Stimulated activated CD8-positive, alpha-beta memory T cell treated with anti-CD3 and anti-CD28 coated beads, Interleukin-15, amount 100 ng/mL, for 48 hours (primary cell): ENCODE results near the gene PTPRA.
A peak's percentile ranks its signal among the peaks of the same experiment; 100 is the strongest.
"Not testable (repeated sequence)": the region's sequence is repeated elsewhere in the genome, so short reads cannot be mapped to it uniquely, and the experiment has no call there.

Source experiments
- DNase-seq, 2 donors: peaks; one replicate each; pipeline ENCODE4 v3.0.0-alpha.2; 2020; ENCODE audit warnings: low read depth in 2 of 2

PTPRA gene, protein sequence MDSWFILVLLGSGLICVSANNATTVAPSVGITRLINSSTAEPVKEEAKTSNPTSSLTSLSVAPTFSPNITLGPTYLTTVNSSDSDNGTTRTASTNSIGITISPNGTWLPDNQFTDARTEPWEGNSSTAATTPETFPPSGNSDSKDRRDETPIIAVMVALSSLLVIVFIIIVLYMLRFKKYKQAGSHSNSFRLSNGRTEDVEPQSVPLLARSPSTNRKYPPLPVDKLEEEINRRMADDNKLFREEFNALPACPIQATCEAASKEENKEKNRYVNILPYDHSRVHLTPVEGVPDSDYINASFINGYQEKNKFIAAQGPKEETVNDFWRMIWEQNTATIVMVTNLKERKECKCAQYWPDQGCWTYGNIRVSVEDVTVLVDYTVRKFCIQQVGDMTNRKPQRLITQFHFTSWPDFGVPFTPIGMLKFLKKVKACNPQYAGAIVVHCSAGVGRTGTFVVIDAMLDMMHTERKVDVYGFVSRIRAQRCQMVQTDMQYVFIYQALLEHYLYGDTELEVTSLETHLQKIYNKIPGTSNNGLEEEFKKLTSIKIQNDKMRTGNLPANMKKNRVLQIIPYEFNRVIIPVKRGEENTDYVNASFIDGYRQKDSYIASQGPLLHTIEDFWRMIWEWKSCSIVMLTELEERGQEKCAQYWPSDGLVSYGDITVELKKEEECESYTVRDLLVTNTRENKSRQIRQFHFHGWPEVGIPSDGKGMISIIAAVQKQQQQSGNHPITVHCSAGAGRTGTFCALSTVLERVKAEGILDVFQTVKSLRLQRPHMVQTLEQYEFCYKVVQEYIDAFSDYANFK

DNA sequence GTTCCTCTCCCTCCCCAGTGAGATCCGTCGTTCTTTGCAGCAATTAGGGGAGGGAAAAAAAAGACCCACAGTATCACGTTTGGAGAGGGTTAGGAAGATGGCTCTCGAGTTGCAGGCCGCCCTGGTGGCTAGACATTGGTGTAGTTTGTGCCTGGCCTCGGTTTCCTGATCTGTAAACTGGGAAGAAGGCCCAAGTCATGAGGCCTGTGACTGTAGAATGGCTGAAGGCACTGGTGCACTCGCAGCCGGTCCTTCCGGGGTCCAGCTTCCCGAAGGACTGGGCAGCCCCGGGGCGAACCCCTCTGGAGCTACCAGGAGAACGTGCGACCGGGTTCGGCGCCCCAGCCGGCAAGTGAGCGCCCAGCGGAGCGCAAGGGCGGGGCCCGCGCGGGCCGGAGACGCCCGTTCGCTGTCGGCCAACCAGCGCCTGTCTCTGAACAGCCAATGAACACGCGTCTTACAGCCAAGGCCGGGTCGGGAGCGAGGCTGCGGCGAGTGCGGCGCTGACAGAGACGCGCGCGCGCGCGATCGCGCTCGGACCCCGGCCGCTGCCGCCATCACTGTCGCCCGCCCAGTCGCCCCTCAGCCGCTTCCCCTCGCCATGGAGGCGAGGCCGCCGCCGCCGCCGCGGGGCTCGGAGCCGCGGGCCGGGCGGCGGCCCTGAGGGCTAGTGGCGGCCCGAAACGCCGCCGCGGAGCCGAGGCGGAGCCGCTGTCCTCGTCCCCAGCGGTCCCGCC lies at the start of gene PTPRA:
PTPRA (plus strand) TSS at position 472 of the 737 bp plus-strand sequence. CDS start 90,797 bp downstream, outside the sequence.
- DNase-seq, result peak; percentile 90 to 91

DNA sequence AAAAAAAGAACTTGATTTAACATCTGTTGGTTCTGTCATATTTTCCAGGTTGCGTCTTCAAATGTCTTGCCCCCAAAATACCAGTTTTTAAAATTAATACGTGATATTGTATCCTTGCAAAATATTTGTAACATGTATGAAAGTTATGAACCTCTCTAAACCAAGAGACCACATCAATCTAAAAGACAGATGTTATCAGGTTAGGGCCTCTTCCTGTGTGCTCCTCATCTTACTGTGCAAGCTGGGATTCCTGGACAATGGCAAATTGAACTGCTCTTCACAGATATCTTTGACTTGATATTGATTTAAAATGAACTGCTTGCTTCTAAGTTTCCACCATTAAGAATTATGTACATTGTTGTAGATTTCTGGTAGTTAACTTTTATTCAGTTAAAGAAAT lies 47.5 kb upstream of the PTPRA start:
- DNase-seq, result no peak

DNA sequence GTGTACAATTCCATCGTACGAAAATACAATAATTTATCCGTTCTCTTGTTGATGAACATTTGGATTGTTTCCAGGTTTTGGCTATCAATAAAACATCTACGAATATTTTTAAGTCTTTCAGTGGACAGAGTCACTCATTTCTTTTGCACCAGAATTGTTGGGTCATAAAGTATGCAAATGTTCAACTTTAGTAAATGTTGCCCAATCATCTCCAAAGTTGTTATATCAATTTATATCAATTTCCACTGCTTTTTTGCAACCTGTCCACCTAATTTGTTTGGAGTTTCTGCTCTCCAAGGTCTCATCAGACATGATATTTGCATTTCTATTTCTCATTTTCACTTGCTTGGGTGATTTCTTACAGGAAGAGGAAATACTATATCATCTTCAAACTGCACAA lies 46.6 kb upstream of the PTPRA start:
- DNase-seq, result no peak

DNA sequence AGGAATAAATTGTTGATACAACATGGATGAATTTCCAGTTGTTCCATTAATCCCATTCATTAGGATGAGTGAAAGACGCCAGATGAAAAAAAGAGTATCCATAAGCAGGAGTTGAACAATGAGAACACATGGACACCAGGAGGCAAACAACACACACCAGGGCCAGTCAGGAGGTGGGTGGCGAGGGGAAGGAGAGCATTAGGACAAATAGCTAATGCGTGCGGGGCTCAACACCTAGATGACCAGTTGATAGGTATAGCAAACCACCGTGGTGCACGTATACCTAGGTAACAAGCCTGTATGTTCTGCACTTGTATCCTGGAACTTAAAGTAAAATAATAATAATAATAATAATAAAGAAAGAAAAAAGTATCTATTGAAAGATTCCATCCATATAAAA lies 43.9 kb upstream of the PTPRA start:
- DNase-seq, result no peak

DNA sequence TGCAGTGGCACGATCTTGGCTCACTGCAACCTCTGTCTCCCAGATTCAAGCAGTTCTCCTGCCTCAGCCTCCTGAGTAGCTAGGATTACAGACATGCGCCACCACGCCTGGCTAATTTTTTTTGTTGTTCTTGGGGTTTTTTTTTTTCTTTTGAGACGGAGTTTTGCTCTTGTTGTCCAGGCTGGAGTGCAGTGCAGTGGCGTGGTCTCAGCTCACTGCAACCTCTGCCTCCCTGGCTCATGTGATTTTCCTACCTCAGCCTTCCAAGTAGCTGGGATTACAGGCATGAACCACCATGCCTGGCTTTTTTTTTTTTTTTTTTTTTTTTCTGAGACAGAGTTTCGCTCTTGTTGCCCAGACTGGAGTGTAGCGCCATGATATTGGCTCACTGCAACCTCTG lies 42.1 kb upstream of the PTPRA start:
- not testable (repeated sequence) for DNase-seq

DNA sequence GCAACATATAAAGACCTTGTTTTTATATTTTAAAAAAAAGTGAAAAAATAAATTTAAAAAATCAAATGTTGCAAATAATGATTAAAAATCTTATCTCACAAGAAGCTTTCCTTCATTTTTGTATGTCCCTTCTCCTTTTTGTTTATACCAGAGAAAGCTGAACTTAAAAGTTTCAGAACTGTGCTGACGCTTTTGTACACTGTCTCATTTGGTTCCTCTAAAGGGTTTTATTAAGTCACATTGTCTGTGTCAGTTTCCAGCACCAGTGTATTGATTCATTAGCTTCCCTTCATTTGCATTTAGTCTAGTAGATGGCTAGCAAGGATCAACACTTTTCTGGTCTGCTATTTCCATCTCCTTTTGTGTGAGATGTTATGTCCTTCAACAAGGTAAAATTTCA lies 39.5 kb upstream of the PTPRA start:
- DNase-seq, result no peak

DNA sequence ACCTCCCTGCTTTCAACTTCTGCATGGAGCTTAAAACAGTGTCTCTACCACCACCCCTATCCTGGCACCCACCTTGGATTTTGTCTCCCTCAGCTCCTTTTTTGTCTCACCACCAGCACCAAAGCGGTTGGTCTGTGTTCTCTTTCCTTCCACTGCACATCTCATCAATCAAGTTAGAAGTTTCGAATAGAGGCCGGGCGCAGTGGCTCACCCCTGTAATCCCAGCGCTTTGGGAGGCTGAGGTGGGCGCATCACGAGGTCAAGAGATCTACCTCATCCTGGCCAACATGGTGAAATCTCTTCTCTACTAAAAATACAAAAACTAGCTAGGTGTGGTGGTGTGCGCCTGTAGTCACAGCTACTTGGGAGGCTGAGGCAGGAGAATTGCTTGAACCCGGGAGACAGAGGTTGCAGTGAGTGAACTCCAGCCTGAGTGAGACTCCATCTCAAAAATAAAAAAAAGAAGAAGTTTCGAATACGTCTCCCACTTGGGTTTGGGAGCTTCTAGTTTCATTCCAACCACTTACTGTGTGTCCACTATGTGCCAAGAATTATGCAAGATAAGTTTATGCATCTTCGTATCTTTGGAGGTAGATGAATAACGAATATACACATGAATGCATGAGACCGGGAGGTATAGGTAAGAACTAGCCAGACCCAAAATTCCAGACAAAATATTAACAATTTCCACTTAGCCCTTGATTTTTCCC lies 38.7 kb upstream of the PTPRA start:
- no peak for DNase-seq

DNA sequence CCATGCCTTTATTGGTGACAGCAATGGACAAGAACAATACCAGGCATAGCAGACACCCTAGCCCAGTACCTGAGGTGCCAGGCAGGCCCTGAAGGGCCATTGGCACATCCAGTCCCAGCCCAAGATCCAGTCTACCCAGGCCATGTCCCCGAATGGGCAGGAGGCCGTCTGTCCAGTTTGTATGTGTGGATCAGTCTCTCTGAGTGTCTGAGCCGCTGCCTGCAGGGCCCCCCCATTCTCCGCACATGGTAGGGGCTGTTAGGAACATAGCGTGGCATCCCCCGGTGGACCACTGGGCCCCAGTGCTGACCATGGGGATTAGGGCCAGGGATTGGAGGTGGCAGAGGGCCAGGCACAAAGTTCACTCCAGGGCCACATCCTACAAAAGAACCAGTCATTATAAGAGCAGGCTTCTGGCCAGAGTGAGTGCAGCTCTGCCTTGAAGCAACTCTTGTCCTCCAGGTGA lies 37.9 kb upstream of the PTPRA start:
- DNase-seq, result no peak

DNA sequence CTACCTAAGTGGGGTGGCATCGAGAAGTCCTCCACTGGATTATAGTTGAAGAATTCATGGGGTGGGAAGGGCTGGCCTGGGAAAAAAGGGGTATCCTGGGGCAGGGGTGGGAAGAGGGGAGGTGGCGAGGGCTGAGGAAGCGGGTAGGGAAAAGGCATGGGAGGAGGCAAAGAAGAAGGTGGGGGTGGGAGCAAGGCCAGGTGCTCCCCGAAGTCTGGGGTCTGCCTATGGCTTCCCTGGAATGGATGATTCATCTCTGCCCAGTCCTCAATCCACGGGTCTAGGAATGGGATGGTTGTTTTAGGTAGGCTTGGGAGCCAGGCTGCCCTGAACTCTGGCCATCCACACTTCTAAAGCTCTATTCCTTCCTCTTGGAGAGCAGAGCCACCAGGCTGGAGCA lies 37.2 kb upstream of the PTPRA start:
- no peak for DNase-seq

DNA sequence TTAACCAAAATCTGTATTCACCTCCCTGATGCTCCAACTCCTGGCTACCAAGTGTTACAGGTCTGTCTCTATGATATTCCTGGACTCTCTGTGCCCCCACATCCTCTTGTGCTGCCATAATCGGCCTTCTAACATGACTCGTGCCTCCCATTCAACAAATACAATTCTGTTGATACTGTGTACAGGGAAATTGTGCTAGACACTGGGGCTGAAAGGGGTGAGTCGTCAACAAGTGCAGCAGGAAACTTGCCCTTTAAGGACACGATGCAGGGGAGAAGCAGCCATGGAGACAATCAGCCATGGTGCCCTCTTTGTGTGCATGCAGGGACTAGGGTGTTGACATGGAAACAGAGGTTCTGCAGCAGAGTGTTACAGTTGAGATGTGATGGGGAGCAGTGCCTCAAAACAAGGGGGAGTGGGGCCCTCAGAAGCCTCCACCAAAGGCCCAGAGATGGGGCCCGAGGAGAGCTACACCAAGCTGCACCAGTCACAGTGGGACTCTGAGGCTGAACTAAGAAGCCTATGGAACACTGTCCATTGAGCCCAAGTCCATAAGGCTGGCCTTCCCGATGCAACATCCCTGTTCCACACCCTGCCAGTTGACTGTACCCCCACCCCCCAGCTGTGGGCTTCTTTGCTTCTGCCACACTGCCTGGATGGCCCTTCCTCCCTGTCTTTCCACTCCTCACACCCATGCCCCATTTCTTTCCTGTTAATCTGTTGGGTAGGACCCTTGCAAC lies 35.9 kb upstream of the PTPRA start:
- no peak for DNase-seq

DNA sequence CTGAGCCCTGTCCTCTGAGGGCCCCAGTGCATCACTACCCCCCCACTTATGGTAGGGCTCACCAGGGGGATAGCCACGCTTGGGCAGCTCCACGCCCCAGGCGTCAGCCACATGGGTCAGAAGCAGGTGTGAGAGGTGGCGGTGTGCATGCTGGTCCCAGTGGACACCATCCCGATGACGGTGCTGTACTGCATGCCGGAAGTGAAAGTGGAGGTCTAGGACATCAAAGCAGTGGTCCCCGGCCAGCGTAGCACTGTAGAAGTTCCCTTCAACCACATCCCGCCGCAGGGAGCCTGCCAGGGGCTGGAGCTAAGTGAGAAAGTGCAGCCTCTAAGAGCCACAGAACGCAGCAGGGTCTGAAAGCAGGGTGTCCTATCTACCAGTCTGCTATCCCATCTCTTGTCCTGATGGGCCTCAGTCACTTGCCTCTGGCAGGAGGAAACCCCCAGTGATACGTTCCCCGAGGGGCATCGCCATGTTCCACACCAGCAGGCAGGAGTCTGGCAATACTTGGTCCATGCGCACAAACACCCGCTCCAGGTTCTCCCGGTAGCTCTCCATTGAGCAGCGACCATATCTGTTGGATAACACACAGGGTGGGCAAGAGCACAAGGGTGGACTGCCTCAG lies 35.0 kb upstream of the PTPRA start:
- no peak for DNase-seq

DNA sequence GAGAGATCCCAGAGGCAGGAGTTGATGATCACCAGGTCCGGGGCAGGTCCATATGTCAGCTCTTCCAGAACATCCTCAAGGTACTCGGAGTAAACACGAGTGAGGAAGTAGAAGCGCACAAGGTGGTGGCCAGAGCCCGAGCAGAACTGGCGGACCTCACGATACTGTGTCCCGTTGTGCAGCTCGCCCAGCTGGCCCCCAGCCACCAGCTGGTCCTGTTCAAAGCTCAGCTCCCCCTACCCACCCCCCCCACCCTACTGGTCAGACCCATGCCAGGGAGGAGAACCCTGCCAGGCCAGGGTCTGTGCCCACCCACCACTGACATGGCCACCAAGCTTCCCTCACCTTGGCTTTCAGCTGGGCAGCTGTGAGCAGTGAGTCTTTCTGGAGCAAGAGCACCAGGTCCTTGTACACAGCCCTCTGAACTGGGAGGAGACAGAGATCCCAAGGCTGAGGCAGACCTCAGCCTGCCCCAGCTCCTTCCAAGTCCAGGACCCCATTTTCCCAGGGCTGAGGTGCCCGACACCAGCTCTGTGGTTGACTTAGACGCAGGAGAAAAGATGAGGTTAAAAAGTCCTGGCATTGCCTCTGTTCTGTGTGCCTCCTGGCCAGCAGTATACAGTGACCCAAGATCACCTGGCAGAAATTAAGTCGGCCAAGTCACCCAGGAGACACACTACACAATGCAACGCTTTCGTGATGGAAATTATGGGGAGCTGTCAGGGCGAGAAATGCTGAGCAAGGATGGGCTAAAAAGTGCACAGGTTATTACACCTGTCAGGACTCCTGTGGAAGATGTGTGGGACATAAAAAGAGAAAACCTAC lies 34.2 kb upstream of the PTPRA start:
- DNase-seq, result no peak

DNA sequence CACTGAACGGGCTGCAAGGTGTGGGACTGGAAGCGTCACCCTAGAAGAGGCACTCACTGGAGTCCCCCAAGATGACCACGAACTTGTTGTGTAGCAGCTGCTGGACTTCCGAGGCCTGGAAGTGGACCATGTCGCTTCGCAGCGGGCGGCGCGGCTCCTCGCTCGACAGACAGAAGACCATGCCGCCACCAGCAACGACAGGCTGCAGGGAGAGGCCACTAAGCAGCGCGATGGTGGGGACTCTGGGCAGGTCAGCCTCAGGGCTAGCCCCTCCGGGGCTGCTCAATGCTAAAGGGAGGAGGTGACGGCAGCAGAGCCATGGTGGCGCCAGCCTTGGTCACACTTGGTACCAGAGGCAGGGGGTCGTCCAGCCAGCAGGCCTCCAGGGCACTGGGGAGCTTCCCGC lies 33.5 kb upstream of the PTPRA start:
- DNase-seq, result no peak

DNA sequence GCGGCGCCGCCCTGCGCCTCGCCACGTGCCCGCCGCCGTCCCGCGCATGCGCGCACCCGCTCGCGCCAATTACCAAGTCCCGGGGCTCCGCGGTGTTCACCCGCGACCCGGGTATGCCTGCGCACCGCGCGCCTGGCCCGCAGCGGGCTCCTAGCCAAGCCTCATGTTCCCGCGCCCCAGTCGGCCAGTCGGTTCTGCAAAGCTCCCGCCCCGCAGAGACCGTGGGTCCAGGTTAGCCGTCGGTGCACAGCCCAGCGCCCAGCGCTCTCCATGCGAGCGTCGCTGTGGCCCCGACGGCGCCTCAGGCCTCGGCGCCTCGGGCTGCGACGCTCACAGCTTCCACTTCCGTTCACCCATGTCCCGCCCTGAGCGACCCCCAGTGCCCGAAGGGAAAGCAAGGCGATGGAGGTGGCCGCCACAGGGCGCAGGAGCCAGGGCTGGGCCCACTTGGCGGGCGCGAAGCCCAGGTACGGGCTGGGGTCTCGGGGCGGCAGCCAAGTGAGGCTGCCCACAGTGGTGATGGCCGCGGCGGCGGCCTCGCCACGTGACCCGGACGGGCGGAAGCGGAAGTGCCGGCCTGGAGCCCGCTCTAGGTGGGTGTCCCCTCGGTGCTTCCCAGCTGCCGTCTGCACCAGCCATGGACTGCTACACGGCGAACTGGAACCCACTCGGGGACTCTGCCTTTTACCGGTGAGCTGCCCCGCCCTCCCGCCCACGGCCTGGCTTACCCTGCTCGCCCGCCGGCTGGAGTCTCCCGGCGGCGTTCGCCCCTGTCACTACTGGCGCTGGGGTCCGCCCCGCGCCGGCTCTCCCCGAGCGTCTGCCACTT lies 32.9 kb upstream of the PTPRA start, which contains the start of the genes PCED1A and VPS16:
PCED1A (minus strand) TSS at position 518 of the 829 bp plus-strand sequence. CDS start 743 bp downstream, outside the sequence.
VPS16 (plus strand) TSS at position 608 of the 829 bp plus-strand sequence; CDS start at position 638, 30 bp downstream.
- DNase-seq, result peak; percentile 88 to 89

DNA sequence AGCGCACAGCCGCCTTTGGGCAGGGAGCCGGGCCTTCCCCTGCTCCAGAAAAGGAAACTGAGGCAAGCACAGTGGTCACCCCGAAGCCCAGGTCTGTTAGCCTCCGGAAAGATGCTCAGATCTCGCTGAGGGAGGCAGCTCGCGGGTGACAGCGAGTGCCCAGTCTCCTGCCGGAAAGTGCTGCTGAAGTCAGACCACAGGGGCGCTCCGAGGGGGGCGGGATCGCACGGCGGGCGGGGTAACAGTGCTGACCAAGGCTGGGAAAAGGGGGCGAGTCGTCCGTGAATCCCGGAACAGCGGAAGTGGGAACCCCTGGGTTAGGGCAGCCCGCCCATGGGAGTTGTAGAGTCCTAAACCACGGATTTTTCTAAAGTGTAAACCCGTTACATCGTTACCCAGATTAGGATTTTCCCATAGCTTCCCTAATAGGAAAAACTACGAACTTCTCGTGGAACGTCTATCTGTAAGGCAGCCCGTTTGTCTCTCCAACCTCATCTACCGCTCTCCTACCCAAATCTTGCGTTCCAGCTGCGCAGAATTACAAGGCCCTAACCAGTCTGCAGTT lies 32.2 kb upstream of the PTPRA start:
- DNase-seq, result peak in 1 of 2 donors; percentile 39

DNA sequence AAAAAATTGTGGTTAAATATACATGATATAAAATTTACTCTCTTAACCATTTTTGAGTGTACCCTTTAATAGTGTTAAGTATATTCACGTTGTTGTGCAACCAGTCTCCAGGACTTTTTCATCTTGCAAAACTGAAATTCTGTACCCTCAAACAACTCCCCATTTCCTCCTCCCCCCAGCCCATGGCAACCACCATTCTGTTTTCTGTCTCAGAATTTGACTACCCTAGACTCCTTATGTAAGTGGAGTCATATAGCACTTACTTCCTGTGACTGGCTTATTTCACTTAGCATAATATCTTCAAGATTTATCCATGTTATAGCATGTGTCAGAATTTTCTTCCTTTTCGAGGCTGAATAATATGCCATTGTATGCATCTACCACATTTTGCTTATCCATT lies 27.7 kb upstream of the PTPRA start:
- DNase-seq, result no peak

DNA sequence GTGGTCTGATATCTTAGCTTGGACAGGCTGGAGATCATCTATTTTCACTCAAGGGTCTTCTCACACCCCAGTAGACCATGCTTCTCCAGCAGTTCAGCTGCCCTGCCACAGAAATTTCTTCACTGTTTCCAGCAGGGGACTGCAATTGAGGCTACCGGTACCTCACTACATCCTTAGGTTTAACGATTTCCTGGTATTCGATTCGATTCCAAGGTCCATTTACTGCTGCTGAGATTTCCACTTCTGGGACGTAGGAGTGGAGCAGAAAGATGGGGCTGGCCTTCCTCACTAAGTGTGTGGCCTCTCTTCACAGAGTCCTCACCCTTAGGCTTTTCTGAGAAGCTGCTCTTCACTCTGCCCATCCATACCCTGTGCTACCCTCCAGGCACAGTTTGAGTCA lies 26.6 kb upstream of the PTPRA start:
- DNase-seq, result no peak

DNA sequence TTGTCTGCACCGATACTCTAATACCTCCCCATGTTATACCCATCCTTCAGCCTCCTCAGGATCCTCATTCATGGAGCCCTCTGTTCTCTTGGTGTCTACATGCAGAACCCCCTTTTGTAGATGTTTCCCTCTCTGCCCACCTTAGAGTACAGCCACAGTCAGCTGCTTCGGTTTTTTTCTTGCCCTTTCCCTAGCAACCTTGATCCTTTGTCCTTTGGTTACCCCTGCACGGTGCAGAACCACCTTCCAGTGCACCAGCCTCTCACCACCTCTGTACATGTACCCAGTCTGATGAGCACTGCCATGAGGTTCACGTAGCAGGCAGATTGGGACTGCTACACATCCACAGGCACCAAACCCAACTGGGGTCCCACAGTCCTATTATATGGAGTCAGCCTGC lies 25.5 kb upstream of the PTPRA start:
- DNase-seq, result no peak
